Measurements from ENCODE around the gene BIN1. TPM values are rescaled to one million over a fixed set of nuclear protein-coding genes. Genes with fewer than 3 reads are reported as not detected.

Gene BIN1
- total RNA-seq, 2 experiments from 2014 or later = 1.5 to 14.1 TPM

- intact Hi-C loops (cut with micrococcal nuclease; ENCODE audit: unreplicated experiment) = no loop called here
- Histone ChIP-seq H3K9me3 (ENCODE audit: low read length) (no peaks in the 10 kb centered on the region), H3K9me2 (ENCODE audit: insufficient read depth, low read length) (no peaks in the 10 kb centered on the region), H3K4me2 (ENCODE audit: low read length) (no peak overlapping the region), H3K4me1 (ENCODE audit: insufficient read depth, low read length, poor library complexity, severe bottlenecking) (no peaks in the 10 kb centered on the region), H3K4me3 (ENCODE audit: low read depth, low read length, poor library complexity, severe bottlenecking) (no peak overlapping the region), H4K20me1 (ENCODE audit: insufficient read depth, low read length) (no peaks in the 10 kb centered on the region), H2AFZ (ENCODE audit: low read length) (no peak overlapping the region), H3K36me3 (ENCODE audit: insufficient read depth, low read length) (no peaks in the 10 kb centered on the region), H3K79me2 (ENCODE audit: insufficient read depth, low read depth, low read length) (no peaks in the 10 kb centered on the region), H3K27ac (ENCODE audit: low read depth, low read length, poor library complexity, severe bottlenecking) (no peak overlapping the region)
- no peak for DNase-seq (ENCODE audit: low spot score)
- TF ChIP-seq CTCF (conservative IDR thresholded peaks at IDR 0.05; ENCODE audit: low read length) = no peak
- TF ChIP-seq EZH2phosphoT487 (IDR thresholded peaks at IDR 0.05; ENCODE audit: borderline replicate concordance, low read depth, low read length) = no peak
- CTCF ChIA-PET (ENCODE audit: unreplicated experiment) = no interaction called here
- POLR2A ChIA-PET = no interaction called here
- BruUV-seq (replicated peaks) = no TSS peak
Measured at GRCh38 chr2:127048618-127048935, 58.4 kb downstream of the BIN1 start.

GRCh38 chr2:127047716-127048617, 59.0 kb downstream of the BIN1 start:
- H2AFZ ChIP-seq (ENCODE audit: low read length) = no peak overlapping the region
- no peaks in the 10 kb centered on the region for H3K4me1 ChIP-seq (ENCODE audit: insufficient read depth, low read length, poor library complexity, severe bottlenecking)
- no peak for DNase-seq (ENCODE audit: low spot score)
- intact Hi-C loops (cut with micrococcal nuclease; ENCODE audit: unreplicated experiment) = no loop called here
- no peak overlapping the region for H3K4me3 ChIP-seq (ENCODE audit: low read depth, low read length, poor library complexity, severe bottlenecking)
- CTCF ChIA-PET (ENCODE audit: unreplicated experiment) = no interaction called here
- no peaks in the 10 kb centered on the region for H3K9me2 ChIP-seq (ENCODE audit: insufficient read depth, low read length)
- no TSS peak for BruUV-seq (replicated peaks)
- H3K27ac ChIP-seq (ENCODE audit: low read depth, low read length, poor library complexity, severe bottlenecking) = no peak overlapping the region
- no peaks in the 10 kb centered on the region for H3K79me2 ChIP-seq (ENCODE audit: insufficient read depth, low read depth, low read length)
- H3K9me3 ChIP-seq (ENCODE audit: low read length) = no peaks in the 10 kb centered on the region
- POLR2A ChIA-PET = no interaction called here
- no peak overlapping the region for H3K4me2 ChIP-seq (ENCODE audit: low read length)
- H4K20me1 ChIP-seq (ENCODE audit: insufficient read depth, low read length) = no peaks in the 10 kb centered on the region
- no peaks in the 10 kb centered on the region for H3K36me3 ChIP-seq (ENCODE audit: insufficient read depth, low read length)
- TF ChIP-seq CTCF (conservative IDR thresholded peaks at IDR 0.05; ENCODE audit: low read length) = no peak
- TF ChIP-seq EZH2phosphoT487 (IDR thresholded peaks at IDR 0.05; ENCODE audit: borderline replicate concordance, low read depth, low read length) = no peak

GRCh38 chr2:127047054-127047453, 59.9 kb downstream of the BIN1 start:
- intact Hi-C loops (cut with micrococcal nuclease; ENCODE audit: unreplicated experiment) = no loop called here
- no peak for DNase-seq (ENCODE audit: low spot score)
- Histone ChIP-seq H3K4me1 (ENCODE audit: insufficient read depth, low read length, poor library complexity, severe bottlenecking) (no peaks in the 10 kb centered on the region), H3K9me2 (ENCODE audit: insufficient read depth, low read length) (no peaks in the 10 kb centered on the region), H3K4me2 (ENCODE audit: low read length) (no peak overlapping the region), H3K79me2 (ENCODE audit: insufficient read depth, low read depth, low read length) (no peaks in the 10 kb centered on the region), H4K20me1 (ENCODE audit: insufficient read depth, low read length) (no peaks in the 10 kb centered on the region), H3K9me3 (ENCODE audit: low read length) (no peaks in the 10 kb centered on the region), H3K4me3 (ENCODE audit: low read depth, low read length, poor library complexity, severe bottlenecking) (no peak overlapping the region), H3K27ac (ENCODE audit: low read depth, low read length, poor library complexity, severe bottlenecking) (no peak overlapping the region), H3K36me3 (ENCODE audit: insufficient read depth, low read length) (no peaks in the 10 kb centered on the region), H2AFZ (ENCODE audit: low read length) (no peak overlapping the region)
- CTCF ChIA-PET (ENCODE audit: unreplicated experiment) = no interaction called here
- POLR2A ChIA-PET = no interaction called here
- no TSS peak for BruUV-seq (replicated peaks)
- TF ChIP-seq EZH2phosphoT487 (IDR thresholded peaks at IDR 0.05; ENCODE audit: borderline replicate concordance, low read depth, low read length) (no peak), CTCF (conservative IDR thresholded peaks at IDR 0.05; ENCODE audit: low read length) (no peak)
